ENCODE measurements around the gene CYB561D1. TPM values are rescaled to one million over a fixed set of nuclear protein-coding genes. Genes with fewer than 3 reads are reported as not detected.

CYB561D1 gene
- total RNA-seq, 2 experiments from 2014 or later, result 7.0 to 9.5 TPM

DNA sequence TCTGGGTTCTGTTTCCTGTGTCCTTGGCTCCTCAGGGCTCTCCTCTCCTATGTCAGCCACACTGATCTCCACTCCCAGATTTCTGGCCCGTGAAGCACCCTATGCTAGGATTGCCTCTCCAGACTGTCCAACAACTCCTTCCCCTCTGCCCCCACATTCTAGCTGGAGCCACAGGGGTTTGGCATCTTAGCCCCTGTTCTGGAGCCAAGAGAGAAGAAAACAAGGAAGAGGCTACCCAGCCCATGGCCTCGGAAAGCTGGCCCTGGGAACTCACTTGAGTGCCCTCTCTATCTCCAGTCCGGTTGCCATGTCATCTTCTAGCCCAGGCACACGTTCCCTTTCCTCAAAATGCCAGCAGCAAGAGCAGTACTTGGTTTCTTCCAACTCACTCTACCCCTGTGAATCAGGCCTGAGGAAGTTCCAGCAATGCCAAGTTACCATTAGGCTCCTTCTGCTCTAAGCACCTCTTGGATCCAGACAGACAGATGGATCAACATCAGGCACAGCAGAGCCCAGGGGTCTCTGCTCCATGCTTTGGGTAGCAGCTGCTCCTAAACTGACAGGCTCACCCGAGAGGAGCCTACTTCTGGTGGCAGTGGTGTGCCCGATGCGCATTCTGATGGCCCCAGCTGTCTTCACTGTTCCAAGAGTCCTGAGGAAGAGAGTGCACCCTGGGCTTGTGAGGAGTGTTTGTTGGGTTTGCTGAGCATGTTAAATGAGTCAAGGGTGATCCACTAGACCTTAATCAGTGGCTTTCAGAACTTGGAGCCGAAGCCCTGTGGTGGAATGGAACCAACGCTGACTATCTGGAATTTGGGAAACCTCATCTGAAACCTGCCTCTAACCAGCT, 34.2 kb downstream of the CYB561D1 start:
- Mint-ChIP-seq H3K27me3 (no peaks in the 10 kb centered on the region), H3K4me1 (ENCODE audit: low read depth) (peaks cover 23% of the 10 kb centered on the region), H3K36me3 (ENCODE audit: low read depth) (no peaks in the 10 kb centered on the region), H3K9me3 (no peaks in the 10 kb centered on the region), H3K27ac (no peak overlapping the region), H3K4me3 (no peak overlapping the region)
- intact Hi-C loops (cut with micrococcal nuclease), result no loop called here
- POLR2A ChIA-PET, result interaction anchor here (0.9 to 1.2 kb wide), 2 partner anchors 17 to 21 kb away, joined by 3 read pairs; no protein-coding TSS in a partner anchor
- no peak for ATAC-seq
- CTCF ChIA-PET, result interaction anchor here (2.3 to 21.7 kb wide), 2 partner anchors 18 to 28 kb away, joined by 7 to 1390 read pairs; partner anchors contain the start of genes AMIGO1, ATXN7L2 and CYB561D1
- DNase-seq, result no peak
- TF ChIP-seq CTCF (IDR thresholded peaks at IDR 0.05), result no peak

- ATAC-seq, result no peak
- no peak for TF ChIP-seq CTCF (IDR thresholded peaks at IDR 0.05)
- POLR2A ChIA-PET, result interaction anchor here (0.9 to 1.2 kb wide), 2 partner anchors 16 to 22 kb away, joined by 3 read pairs; no protein-coding TSS in a partner anchor
- DNase-seq, result no peak
- no peaks in the 10 kb centered on the region for H3K36me3 Mint-ChIP-seq (ENCODE audit: low read depth)
- CTCF ChIA-PET, result interaction anchor here (1.6 to 21.7 kb wide), 3 partner anchors 17 to 456 kb away, joined by 5 to 1390 read pairs (median 7); partner anchors contain the start of genes AHCYL1, AMIGO1, ATXN7L2 and CYB561D1
- no peak overlapping the region for H3K27ac Mint-ChIP-seq
- H3K4me1 Mint-ChIP-seq (ENCODE audit: low read depth), result peaks cover 23% of the 10 kb centered on the region
- H3K9me3 Mint-ChIP-seq, result no peaks in the 10 kb centered on the region
- no peak overlapping the region for H3K4me3 Mint-ChIP-seq
- intact Hi-C loops (cut with micrococcal nuclease), result no loop called here
- no peaks in the 10 kb centered on the region for H3K27me3 Mint-ChIP-seq
Measured at GRCh38 chr1:109528712-109529111, 34.8 kb downstream of the CYB561D1 start.

DNA sequence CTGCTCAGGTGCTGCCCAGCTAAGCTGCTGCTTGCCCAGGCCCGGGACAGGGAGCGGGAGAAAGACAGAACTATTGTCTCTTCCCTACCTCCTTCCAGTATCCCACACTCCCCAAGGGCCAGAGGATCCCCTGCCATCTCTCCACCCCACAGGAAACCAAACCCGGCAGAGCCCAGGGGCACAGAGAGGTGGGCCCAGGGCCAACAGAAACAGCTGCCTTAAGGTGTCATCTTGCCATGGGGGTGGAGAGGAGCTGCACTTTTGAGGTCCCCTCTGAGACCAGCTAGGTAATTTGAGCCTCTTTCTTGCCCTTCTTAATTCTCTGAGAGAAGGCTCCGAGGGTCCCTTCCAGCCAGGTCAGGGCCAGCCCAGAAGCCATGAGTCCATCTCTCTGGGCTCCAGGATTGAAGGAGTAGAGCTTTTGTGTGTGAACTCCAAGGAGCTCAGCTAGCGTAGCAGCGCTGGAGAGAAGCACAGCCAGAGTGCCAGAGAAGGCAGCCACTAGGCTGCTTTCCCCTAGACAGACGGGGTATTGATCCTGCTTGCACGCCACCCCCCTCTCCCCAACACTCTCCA, 36.1 kb downstream of the CYB561D1 start:
- DNase-seq, result no peak
- Mint-ChIP-seq H3K27ac (no peak overlapping the region), H3K9me3 (no peaks in the 10 kb centered on the region), H3K27me3 (no peaks in the 10 kb centered on the region), H3K36me3 (ENCODE audit: low read depth) (no peaks in the 10 kb centered on the region), H3K4me1 (ENCODE audit: low read depth) (peaks cover 23% of the 10 kb centered on the region), H3K4me3 (no peak overlapping the region)
- intact Hi-C loops (cut with micrococcal nuclease), result loop anchor here (5.0 to 10.0 kb wide), 3 partner anchors 105 to 268 kb away; partner anchors contain the start of gene PSMA5
- no peak for TF ChIP-seq CTCF (IDR thresholded peaks at IDR 0.05)
- ChIA-PET CTCF (interaction anchor here (1.1 to 21.7 kb wide), 8 partner anchors 16 to 454 kb away, joined by 3 to 1390 read pairs (median 8); partner anchors contain the start of genes AHCYL1, AMIGO1, ATXN7L2 and CYB561D1), POLR2A (interaction anchor here (1.0 to 3.4 kb wide), 4 partner anchors 9 to 46 kb away, joined by 3 to 20 read pairs (median 4); partner anchors contain the start of gene ATXN7L2)
- ATAC-seq, result no peak

- CTCF ChIA-PET, result interaction anchor here (1.5 to 21.7 kb wide), 6 partner anchors 8 to 454 kb away, joined by 3 to 1390 read pairs (median 16); partner anchors contain the start of genes AHCYL1, AMIGO1, ATXN7L2 and CYB561D1
Measured at GRCh38 chr1:109530457-109531087, 36.7 kb downstream of the CYB561D1 start.

More at GRCh38 chr1:109530457-109531087, 36.7 kb downstream of the CYB561D1 start:
- Mint-ChIP-seq H3K27ac (peak overlapping the region; percentile 23), H3K4me3 (no peak overlapping the region), H3K36me3 (ENCODE audit: low read depth) (no peaks in the 10 kb centered on the region), H3K4me1 (ENCODE audit: low read depth) (peaks cover 23% of the 10 kb centered on the region), H3K9me3 (no peaks in the 10 kb centered on the region), H3K27me3 (no peaks in the 10 kb centered on the region)
- ATAC-seq (no peak), DNase-seq (no peak)
- POLR2A ChIA-PET, result interaction anchor here (1.0 to 3.4 kb wide), 6 partner anchors 8 to 46 kb away, joined by 3 to 24 read pairs (median 5); partner anchors contain the start of genes ATXN7L2 and CYB561D1
- no peak for TF ChIP-seq CTCF (IDR thresholded peaks at IDR 0.05)
- intact Hi-C loops (cut with micrococcal nuclease), result loop anchor here (5.0 to 10.0 kb wide), 3 partner anchors 106 to 268 kb away; partner anchors contain the start of gene PSMA5

All from activated CD8-positive, alpha-beta T cell treated with anti-CD3 and anti-CD28 coated beads for 36 hours (primary cell).